ENCODE results near the gene DNAJC22.

DNAJC22 gene

DNA sequence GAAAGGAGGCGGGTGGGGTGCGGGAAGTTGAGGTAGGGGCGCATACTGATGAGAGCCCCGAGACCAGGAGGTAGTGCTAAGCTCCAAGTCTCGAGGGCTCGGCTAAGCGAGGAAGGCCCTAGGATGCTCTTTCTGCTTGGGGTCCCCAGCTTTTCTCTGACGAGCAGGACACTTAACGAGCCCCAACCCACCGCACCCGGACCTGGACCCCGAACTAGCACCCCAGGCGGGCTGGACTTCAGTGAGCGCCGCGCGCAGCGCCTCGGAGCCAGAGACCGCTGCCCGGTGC is 5.0 kb upstream of the DNAJC22 start:
- DNase-seq, result no peak
- in situ Hi-C loops (cut with HindIII; ENCODE audit: low pct_ligation_motif_present, low pct_unique_long_range_greater_than_20kb, low sequenced_read_pairs), result no loop called here

DNA sequence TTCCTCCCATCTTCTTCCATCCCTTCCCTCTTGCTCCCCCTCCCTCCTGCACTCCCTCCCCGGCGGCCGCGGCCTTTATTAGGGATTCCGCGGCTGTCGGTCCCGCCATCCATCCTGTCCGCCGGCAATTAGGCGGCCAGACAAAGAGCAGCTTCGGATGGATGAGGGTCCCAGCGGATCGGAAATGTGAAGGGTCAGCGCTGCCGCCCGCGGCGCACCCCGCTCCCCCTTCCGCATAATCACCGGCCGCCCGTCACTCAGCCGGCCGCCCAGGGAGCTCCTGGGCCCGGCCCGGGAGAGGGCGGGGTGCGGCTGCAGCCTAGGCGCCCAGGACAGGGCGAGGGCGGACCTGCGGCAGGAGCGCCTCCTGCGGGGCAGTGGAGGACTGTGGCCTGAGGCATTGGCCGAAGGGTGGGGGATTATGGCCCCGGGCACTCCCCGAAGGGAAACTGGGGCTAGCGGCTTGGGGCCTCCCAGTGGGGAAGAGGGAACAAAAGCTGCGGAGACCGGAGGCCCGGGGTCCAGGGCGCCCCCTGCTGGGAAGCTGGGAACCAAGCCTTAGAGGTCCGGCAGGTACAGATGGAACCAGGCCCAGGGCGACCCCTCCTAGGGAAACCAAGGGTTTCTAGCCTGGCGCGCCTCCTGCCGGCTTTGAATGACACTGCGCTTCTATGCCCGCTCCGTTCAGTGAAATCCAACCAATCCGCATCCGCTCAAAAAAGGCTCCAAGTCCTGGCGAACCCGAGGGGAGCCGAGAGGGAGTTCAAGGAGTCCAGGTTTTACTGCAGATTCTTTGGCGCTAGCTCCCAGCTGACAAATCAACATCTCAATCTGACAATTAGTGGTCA is 4.4 kb upstream of the DNAJC22 start:
- in situ Hi-C loops (cut with HindIII; ENCODE audit: low pct_ligation_motif_present, low pct_unique_long_range_greater_than_20kb, low sequenced_read_pairs), result no loop called here
- DNase-seq, result peak; percentile 92

DNA sequence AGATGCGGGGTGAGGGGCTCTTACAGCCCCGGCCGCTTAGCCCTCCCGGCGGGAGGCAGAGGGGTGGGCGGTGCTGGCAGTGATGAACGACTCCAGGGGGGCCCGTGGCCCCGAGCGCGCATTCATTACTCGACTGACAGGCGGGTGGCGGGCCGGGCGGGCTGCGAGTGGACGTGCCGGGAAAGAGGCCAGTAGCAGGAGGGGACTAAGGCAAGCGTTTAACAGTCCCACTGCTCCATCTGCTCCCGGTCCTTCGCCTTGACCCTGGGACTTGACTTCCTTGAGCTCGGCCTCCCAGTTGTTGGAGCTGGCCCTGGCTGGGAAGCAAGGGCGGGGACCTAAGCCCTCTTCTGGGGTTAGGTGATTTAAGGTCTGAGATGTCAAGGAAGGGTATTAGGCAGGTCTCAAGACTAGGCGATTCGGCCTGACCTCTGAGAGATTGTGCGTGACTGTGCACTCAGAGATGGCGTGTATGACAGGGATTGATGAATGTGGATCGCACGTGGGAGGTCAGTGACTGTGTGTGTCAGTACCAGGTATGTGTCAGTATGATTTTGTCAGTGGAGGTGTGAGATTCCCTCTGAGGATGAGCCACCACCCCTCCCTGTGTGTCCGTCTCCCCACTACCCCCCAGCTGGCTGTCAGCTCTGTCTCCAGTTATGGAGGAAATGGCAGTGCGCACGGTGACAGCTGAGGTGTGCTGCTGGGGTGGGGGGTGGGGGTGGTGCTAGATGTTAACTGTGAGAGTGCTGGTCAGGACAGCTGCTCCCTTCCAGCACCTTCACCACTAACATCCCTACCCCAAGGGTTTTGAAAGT is 3.6 kb upstream of the DNAJC22 start:
- in situ Hi-C loops (cut with HindIII; ENCODE audit: low pct_ligation_motif_present, low pct_unique_long_range_greater_than_20kb, low sequenced_read_pairs), result no loop called here
- DNase-seq, result no peak

DNA sequence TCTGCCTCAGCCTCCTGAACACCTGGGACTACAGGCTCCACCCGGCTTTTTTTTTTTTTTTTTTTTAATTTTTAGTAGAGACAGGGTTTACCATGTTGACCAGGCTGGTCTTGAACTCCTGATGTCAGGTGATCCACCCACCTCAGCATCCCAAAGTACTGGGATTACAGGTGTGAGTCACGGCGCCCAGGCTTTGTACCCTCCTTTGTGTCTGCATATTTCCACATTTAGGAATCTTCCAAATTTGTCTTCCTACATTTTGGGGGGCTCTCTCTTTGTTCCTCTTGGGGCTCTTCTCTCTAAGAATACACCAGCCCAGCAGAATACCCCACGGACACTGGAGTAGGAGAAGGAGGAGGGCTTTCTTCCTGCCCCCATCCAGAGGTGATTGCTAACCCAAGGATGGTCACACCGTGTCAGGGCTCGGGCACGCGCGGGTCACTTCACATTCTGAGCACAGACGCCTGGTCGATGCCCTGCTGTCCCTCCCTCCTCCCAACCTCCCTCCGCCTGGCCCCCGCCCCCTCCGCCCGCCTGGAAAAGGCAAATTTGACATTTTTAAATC is 2.1 kb upstream of the DNAJC22 start:
- in situ Hi-C loops (cut with HindIII; ENCODE audit: low pct_ligation_motif_present, low pct_unique_long_range_greater_than_20kb, low sequenced_read_pairs), result no loop called here
- DNase-seq, result no peak

DNA sequence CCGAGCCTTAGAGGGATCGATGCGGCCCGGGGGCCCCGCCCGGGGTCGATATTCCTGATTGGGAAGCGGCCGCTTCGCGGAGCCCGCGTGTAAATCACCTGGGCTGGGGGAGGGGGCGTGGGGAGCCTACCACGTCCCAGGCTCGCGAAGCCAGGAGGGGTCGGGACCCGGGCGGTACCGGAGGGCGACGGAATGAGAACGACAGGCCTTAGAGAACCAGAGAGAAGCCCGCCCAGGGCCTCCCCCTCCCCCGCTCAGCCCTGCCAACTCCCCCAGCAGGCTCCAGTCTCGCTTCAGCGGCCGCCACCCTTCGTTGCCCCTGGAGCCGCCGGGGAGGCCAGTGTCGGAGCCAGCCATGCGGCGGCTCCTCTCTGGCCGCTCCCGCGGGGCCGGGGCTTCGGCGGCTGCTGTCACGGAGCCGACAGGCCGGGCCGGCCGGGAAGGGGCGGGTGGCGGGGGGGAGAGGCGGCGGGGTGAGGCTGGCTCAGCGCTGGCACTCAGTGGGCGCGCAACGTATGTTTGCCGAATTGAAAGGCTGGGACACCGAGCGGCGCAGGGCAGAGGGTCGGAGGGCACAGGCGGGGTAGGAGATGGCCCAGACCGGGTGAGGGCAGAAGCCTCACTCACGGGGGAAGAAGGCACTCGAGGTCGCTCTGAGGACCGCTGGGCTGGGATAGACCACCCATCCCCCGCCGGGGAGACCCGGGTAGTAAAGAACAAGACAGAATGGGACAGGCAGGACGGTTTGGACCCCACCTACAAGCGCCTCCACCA is 1.4 kb upstream of the DNAJC22 start:
- in situ Hi-C loops (cut with HindIII; ENCODE audit: low pct_ligation_motif_present, low pct_unique_long_range_greater_than_20kb, low sequenced_read_pairs), result no loop called here
- DNase-seq, result peak; percentile 90

DNA sequence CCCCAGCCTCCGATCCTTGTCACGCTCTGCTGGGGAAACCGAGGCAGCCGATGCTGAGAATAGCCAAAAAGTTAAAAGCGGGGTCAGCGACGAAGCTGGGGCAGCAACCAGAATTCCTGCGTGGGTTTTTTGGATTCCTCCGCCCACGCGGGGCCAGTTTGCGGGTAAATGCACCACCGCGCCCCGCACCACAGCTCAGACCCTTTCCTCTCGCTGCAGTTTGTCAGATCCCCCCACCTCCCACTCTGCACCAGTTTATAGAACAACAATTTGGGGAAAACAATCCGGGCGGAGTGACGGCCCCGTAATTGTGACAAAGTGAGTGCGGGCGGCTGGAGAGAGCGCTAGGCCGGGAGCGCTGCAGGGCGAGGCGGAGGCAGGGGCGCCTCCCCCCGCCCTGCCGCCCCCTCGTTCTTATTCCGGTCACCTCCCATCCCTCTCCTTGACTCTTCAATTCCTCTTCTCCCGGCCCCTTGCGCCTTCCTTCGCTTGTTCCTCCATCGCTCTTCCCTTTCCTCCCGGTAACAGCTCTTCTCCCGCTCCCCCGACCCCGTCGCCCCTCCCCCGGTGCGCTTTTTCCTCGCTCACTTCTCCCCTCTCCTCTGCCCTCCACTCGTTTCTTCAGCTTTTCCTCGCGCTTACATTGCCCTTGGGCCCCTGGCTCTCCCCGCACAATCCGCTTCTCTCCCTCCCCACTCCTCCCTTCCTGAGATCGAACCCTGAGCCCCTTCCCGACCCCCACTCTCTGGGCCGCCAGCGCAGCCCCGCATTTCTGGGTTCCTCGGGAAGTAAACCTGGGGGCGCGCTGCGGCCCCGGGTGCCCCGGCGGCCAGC is 646 bp upstream of the DNAJC22 start:
- in situ Hi-C loops (cut with HindIII; ENCODE audit: low pct_ligation_motif_present, low pct_unique_long_range_greater_than_20kb, low sequenced_read_pairs), result no loop called here
- no peak for DNase-seq

DNA sequence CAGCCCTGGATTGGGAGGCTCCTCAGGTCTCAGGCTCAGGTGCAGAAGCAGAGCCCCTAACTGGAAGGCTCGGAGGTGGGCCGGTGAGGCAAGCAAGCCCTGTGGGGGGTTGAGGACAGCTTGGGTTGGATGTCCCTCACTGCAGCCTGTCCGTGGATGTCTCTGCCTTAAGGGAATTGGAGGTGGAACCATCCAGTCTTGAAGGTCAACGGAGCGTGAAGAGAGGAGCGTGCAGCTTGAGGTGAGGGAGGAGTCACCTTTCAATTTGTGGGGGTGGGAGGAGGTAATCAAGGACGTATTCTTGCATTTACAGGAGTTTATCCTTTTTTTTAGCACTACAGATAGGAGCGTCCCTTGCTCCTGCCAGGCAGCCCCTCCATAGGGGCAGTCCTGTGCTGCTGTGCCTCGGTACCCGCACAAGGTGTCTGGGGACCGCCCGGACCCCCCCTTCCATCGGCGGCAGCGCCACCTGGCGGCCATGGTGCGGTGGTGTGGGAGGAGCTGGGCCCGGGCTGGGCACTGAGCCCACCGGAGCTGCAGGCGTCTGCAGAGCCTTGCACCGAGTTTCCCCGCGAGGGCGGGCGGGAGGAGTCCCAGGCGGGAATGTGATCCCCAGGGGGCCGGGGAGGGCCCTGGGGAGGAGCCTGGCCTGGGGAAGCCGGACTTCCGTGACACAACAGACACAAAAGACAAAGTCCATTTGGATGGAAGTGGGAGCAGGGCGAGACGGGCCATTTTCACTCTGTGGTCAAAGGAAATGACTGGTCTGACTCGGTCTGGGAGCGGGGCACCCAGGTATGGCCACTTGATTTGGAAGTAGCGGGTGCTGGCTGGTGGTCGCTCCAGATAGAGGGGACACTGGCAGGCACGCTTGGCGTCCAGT is 864 bp downstream of the DNAJC22 start:
- peak; percentile 95 for DNase-seq
- in situ Hi-C loops (cut with HindIII; ENCODE audit: low pct_ligation_motif_present, low pct_unique_long_range_greater_than_20kb, low sequenced_read_pairs), result no loop called here

DNA sequence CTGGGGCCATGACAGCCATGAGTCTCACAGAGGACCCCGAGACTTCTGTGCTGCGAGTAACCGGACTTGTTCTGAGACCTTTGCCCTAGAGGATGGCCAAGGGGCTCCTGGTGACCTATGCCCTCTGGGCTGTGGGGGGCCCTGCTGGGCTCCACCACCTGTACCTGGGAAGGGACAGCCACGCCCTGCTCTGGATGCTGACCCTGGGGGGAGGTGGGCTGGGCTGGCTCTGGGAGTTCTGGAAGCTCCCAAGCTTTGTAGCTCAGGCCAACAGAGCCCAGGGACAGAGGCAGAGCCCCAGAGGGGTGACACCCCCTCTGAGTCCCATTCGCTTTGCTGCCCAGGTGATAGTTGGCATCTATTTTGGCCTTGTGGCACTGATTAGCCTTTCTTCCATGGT is 2.1 kb downstream of the DNAJC22 start:
- in situ Hi-C loops (cut with HindIII; ENCODE audit: low pct_ligation_motif_present, low pct_unique_long_range_greater_than_20kb, low sequenced_read_pairs), result no loop called here
- DNase-seq, result no peak

DNA sequence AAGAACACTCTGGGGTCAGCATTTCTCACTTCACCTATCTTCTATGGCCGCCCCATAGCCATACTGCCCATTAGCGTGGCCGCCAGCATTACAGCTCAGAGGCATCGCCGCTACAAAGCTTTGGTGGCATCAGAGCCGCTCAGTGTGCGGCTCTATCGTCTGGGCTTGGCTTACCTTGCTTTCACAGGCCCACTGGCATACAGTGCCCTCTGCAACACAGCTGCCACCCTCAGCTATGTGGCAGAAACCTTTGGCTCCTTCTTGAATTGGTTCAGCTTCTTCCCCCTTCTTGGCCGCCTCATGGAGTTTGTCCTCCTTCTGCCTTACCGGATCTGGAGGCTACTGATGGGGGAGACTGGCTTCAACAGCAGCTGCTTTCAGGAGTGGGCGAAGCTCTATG is 2.6 kb downstream of the DNAJC22 start:
- no peak for DNase-seq
- in situ Hi-C loops (cut with HindIII; ENCODE audit: low pct_ligation_motif_present, low pct_unique_long_range_greater_than_20kb, low sequenced_read_pairs), result no loop called here

DNA sequence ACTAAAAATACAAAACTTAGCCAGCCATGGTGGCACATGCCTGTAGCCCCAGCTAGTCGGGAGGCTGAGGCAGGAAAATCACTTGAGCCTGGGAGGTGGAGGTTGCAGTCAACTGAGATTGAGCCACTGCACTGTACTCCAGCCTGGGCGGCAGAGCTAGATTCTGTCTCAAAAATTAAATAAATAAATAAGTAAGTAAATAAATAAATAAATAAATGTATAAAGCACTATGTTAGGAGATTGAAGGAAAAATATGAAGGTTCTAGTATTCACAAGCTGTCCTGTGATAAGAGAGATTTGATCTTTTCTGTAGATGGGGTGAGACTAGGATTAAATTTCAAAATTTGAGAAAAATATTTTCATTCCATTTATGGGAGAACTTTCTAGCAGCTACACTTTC is 5.7 kb downstream of the DNAJC22 start:
- in situ Hi-C loops (cut with HindIII; ENCODE audit: low pct_ligation_motif_present, low pct_unique_long_range_greater_than_20kb, low sequenced_read_pairs), result no loop called here
- DNase-seq, result no peak

DNA sequence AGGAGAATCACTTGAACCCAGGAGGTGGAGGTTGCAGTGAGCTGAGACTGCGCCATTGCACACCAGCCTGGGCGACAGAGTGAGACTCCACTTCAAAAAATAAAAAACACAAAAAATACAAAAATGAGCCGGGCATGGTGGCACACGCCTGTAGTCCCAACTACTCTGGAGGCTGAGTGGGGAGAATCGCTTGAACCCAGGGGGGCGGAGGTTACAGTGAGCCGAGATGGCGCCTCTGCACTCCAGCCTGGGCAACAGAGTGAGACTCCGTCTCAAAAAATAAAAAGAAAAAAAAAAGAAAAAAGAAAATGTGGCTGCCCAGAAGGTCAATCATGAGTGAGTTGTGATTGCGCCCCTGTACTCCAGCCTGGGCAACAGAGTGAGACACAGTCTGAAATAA is 9.2 kb downstream of the DNAJC22 start:
- no peak for DNase-seq
- in situ Hi-C loops (cut with HindIII; ENCODE audit: low pct_ligation_motif_present, low pct_unique_long_range_greater_than_20kb, low sequenced_read_pairs), result no loop called here

DNA sequence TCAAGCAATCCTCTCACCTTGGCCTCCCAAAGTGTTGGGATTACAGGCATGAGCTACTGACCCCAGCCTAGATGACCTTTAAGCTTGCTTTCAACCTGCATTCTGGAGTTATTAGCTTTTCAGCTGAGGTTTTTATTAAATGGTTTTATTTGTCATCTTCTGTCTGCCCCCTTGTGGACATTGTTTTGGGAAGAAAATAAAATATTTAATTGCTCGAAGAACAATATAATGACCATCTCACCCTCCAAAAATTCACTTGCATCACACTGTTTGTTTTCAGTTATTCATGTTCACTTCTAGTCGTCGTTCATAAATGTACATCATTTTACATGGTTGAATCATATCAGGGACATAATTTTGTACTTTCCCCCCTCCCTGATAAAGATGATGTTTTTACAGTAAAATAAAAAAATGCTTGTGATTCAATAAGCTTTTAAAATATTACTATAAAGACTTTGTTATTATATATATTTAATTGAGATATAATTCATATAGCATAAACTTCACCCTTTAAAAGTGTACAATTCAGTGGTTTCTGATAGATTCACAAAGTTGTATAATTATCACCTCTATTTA is 10.5 kb downstream of the DNAJC22 start:
- peak; percentile 65 for DNase-seq
- in situ Hi-C loops (cut with HindIII; ENCODE audit: low pct_ligation_motif_present, low pct_unique_long_range_greater_than_20kb, low sequenced_read_pairs), result no loop called here

DNA sequence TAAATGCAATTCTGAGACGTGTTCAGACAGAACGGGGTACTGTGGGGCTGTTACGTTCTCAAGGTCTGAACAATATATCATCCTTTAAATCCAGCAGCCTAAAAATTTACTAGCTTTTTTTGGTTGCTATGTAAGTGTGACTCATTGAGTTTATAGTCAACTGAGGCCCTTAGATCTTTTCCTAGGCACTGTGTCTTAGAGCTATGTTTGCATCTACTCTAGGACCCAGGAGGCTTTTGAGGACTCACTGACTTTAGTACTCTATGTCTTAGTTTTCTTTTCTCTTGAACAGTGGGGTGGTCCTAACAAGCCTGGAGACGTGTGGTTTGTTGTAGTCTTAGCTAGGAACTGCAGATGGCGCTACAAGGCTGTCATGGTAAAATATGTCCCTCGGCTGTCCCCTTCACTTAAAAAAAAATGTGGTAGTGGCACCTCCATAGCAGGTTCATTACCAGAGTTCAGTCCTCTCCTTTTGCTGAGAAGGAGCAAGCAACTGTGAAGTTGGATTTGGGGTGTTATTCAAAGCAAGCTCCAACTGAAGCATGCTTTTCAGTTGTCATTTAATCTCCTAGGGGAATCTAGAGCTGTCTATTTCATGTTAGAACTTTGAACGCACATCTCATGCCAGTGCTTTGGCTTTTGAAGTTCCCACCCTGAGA is 11.9 kb downstream of the DNAJC22 start:
- in situ Hi-C loops (cut with HindIII; ENCODE audit: low pct_ligation_motif_present, low pct_unique_long_range_greater_than_20kb, low sequenced_read_pairs), result no loop called here
- peak; percentile 78 for DNase-seq

DNA sequence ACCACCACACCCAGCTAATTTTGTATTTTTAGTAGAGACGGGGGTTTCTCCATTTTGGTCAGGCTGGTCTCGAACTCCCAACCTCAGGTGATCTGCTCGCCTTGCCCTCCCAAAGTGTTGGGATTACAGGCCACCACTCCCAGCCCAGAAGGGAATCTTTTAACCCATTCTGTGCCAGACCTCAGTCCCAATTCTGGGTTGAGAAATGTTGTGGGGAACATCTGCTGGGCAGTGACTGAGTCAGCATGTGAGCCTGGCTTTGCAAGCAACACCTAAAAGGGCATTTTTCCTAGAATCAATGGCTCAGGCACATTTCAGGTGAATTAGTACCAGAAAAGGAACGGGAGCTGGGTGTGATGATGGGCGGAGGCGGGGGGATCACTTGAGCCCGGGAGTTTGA is 13.0 kb downstream of the DNAJC22 start:
- no peak for DNase-seq
- in situ Hi-C loops (cut with HindIII; ENCODE audit: low pct_ligation_motif_present, low pct_unique_long_range_greater_than_20kb, low sequenced_read_pairs), result loop anchor here (10.0 kb wide), 1 partner anchor 155 kb away; no protein-coding TSS in a partner anchor

DNA sequence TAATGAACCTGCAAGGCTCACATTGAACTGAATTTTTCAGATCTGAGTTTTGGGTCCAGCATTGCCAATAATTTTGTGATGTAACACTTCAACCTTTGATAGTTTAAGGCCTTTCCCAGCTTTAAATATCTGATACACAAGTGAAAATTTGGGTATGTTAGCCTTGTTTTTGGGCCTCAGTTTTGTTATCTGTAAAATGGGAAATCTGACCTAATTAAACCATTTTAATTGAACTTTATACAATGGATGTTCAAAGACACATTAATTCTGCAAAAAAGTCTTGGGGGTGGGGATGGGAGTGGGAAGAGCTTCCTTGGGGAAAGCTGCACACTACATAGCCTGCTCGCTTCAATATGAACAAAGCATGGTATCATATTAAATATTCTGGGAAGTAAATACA is 15.4 kb downstream of the DNAJC22 start:
- DNase-seq, result no peak
- in situ Hi-C loops (cut with HindIII; ENCODE audit: low pct_ligation_motif_present, low pct_unique_long_range_greater_than_20kb, low sequenced_read_pairs), result loop anchor here (10.0 kb wide), 1 partner anchor 153 kb away; no protein-coding TSS in a partner anchor

DNA sequence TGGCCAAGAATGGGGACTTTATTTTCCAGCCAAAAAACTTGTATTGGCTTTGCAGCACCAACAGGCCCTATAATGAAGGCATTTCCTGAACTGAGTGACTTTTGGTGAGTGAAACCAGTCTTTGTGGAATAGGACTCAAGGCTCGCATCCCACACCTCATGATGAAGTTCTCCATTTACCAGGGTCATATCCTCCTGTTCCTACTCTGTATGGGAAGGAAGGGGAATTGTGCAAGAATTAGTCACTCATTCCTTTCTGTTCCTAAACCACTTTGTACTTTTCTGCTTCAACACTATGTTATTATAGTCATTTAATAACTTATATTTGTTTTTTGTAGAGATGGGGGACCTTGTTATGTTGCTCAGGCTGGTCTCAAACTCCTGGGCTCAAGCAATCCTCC is 18.3 kb downstream of the DNAJC22 start:
- DNase-seq, result no peak

More for the DNA sequence above, 18.3 kb downstream of the DNAJC22 start:
- in situ Hi-C loops (cut with HindIII; ENCODE audit: low pct_ligation_motif_present, low pct_unique_long_range_greater_than_20kb, low sequenced_read_pairs), result loop anchor here (10.0 kb wide), 1 partner anchor 150 kb away; no protein-coding TSS in a partner anchor

Measured in ACHN (cell line).